CD14-positive monocyte (primary cell): Measurements from ENCODE around the gene PTPN13. TPM values are rescaled to one million over a fixed set of nuclear protein-coding genes. Genes with fewer than 3 reads are reported as not detected.

Experiments
- DNase-seq, 3 donors: peaks; one replicate each; pipeline ENCODE4 v3.0.0-alpha.2; 2011 to 2022
- H2AFZ ChIP-seq: 2 replicates; pipeline ENCODE4 v1.6.0; 2012; ENCODE audit warnings: mild to moderate bottlenecking, low read depth, low read length, inconsistent platforms; ENCODE audit not compliant: insufficient read depth, poor library complexity, severe bottlenecking
- H3K27ac ChIP-seq, 2 donors: 1 replicate in 1 of 2; 2 replicates in 1 of 2; pipeline ENCODE4 v1.5.1; 2012 to 2013; ENCODE audit warnings: low read length in 2 of 2, control low read depth in 1 of 2, inconsistent platforms in 1 of 2, low read depth in 1 of 2, mild to moderate bottlenecking in 1 of 2
- H3K27me3 ChIP-seq, 2 donors: one replicate each; pipeline versions ENCODE4 v1.6.0 to v1.6.1; 2011 to 2013; ENCODE audit warnings: low read length in 2 of 2; ENCODE audit not compliant: control insufficient read depth in 2 of 2, insufficient read depth in 2 of 2
- H3K36me3 ChIP-seq, 2 donors: replicated peaks in 1 of 2; 1 replicate in 1 of 2; 2 replicates in 1 of 2; pipeline versions ENCODE4 v1.5.1 to v1.6.1; 2012 to 2013; ENCODE audit warnings: low read length in 2 of 2, control low read depth in 1 of 2, inconsistent platforms in 1 of 2, mild to moderate bottlenecking in 1 of 2; ENCODE audit not compliant: insufficient read depth in 2 of 2, control insufficient read depth in 1 of 2
- H3K4me1 ChIP-seq, 2 donors: 1 replicate in 1 of 2; 2 replicates in 1 of 2; pipeline versions ENCODE4 v1.5.1 to v1.6.1; 2012 to 2013; ENCODE audit warnings: low read length in 2 of 2, control low read depth in 1 of 2, inconsistent platforms in 1 of 2, mild to moderate bottlenecking in 1 of 2, moderate library complexity in 1 of 2; ENCODE audit not compliant: insufficient read depth in 2 of 2, control insufficient read depth in 1 of 2
- H3K4me2 ChIP-seq: replicated peaks from 2 replicates; pipeline ENCODE3; 2012; ENCODE audit warnings: low read length, moderate library complexity, mild to moderate bottlenecking; ENCODE audit not compliant: poor library complexity, severe bottlenecking; ENCODE audit errors: extremely low read depth
- H3K4me3 ChIP-seq, 3 experiments: fragments of 200-600 bp in 1 of 3; sonication (generic) in 1 of 3; replicated peaks in 1 of 3; 1 replicate in 2 of 3; 2 replicates in 1 of 3; pipeline ENCODE4 v1.5.1; 2011 to 2013; ENCODE audit warnings: low read length in 3 of 3, mild to moderate bottlenecking in 3 of 3, control low read depth in 2 of 3, low read depth in 2 of 3, inconsistent platforms in 1 of 3, moderate library complexity in 1 of 3
- H3K79me2 ChIP-seq: 2 replicates; pipeline ENCODE4 v1.6.0; 2012; ENCODE audit warnings: mild to moderate bottlenecking, control low read depth, inconsistent platforms, low read length, moderate library complexity; ENCODE audit not compliant: insufficient read depth
- H3K9ac ChIP-seq: 2 replicates; pipeline ENCODE4 v1.6.0; 2017; ENCODE audit warnings: low read length, mild to moderate bottlenecking; ENCODE audit not compliant: insufficient read depth, poor library complexity, severe bottlenecking
- H3K9me3 ChIP-seq, 2 donors: replicated peaks in 1 of 2; 1 replicate in 1 of 2; 2 replicates in 1 of 2; pipeline versions ENCODE4 v1.5.1 to v1.6.1; 2012 to 2013; ENCODE audit warnings: low read length in 2 of 2, control low read depth in 1 of 2; ENCODE audit not compliant: control insufficient read depth in 1 of 2, insufficient read depth in 1 of 2
- H4K20me1 ChIP-seq: 2 replicates; pipeline ENCODE4 v1.6.0; 2012; ENCODE audit warnings: mild to moderate bottlenecking, low read length, control low read depth, moderate library complexity; ENCODE audit not compliant: insufficient read depth
- H3K27ac Mint-ChIP-seq, 7 donors: one replicate each; pipeline ENCODE4 v1.8.0; 2020; ENCODE audit warnings: mild to moderate bottlenecking in 7 of 7, mixed read lengths in 7 of 7, moderate library complexity in 6 of 7, inconsistent platforms in 2 of 7
- H3K27me3 Mint-ChIP-seq, 3 donors: one replicate each; pipeline ENCODE4 v1.8.0; 2021 to 2022; ENCODE audit warnings: low read depth in 3 of 3, mild to moderate bottlenecking in 3 of 3, mixed read lengths in 3 of 3, moderate library complexity in 3 of 3, inconsistent platforms in 1 of 3
- H3K36me3 Mint-ChIP-seq, 2 donors: one replicate each; pipeline ENCODE4 v1.8.0; 2020; ENCODE audit warnings: mixed read lengths in 2 of 2, inconsistent platforms in 1 of 2, mild to moderate bottlenecking in 1 of 2
- H3K4me1 Mint-ChIP-seq: one replicate; pipeline ENCODE4 v1.8.0; 2020; ENCODE audit warnings: mild to moderate bottlenecking, mixed read lengths
- H3K4me3 Mint-ChIP-seq, 2 donors: one replicate each; pipeline ENCODE4 v1.8.0; 2020; ENCODE audit warnings: mild to moderate bottlenecking in 2 of 2, mixed read lengths in 2 of 2, moderate library complexity in 1 of 2
- H3K9me3 Mint-ChIP-seq, 7 donors: one replicate each; pipeline ENCODE4 v1.8.0; 2020 to 2022; ENCODE audit warnings: mixed read lengths in 7 of 7, mild to moderate bottlenecking in 6 of 7, moderate library complexity in 6 of 7, inconsistent platforms in 2 of 7
- CTCF ChIP-seq: fragments of 200-600 bp; IDR thresholded peaks from one replicate; pipeline ENCODE4 v1.8.0; 2022; ENCODE audit warnings: antibody characterized with exemption, mild to moderate bottlenecking
- WGBS: methylation state at CpG from one replicate; pipeline ENCODE4 v1.1.5; 2013; ENCODE audit warnings: missing lambda C conversion rate; ENCODE audit not compliant: insufficient coverage; 5-methylcytosine and 5-hydroxymethylcytosine counted together
- intact Hi-C, 2 donors: fragments of 100-400 bp; cut with micrococcal nuclease; formaldehyde crosslinking; loops; one replicate each; pipeline versions ENCODE4 v1.15.0 to v1.15.1; 2023
- polyA plus RNA-seq, 3 donors: library from polyadenylated mRNA; depleted of rRNA in 1 of 3; unstranded in 2 of 3; stranded (reverse) in 1 of 3; fragments of 300-500 nt in 2 of 3; fragments of >200 nt in 1 of 3; fragmentation: Illumina TruSeq in 2 of 3; gene quantifications; 1 replicate in 2 of 3; 2 replicates in 1 of 3; pipeline ENCODE4 v1.2.3, GENCODE V29; 2012 to 2021

PTPN13 gene
- polyA plus RNA-seq, 3 donors = 0.04 to 1.0 (median 0.35) TPM

- peaks cover 5% of the 10 kb centered on the region for H3K4me1 Mint-ChIP-seq
- H3K9me3 Mint-ChIP-seq = peaks cover 0 to 14% (median 0%) of the 10 kb centered on the region in 7 donors
- no peaks in the 10 kb centered on the region for H3K36me3 Mint-ChIP-seq
- H3K4me1 ChIP-seq = no peaks in the 10 kb centered on the region
- no CpG with 5 or more reads among the region's 1 CpG for WGBS
- H3K4me3 ChIP-seq = no peak overlapping the region
- H4K20me1 ChIP-seq = no peaks in the 10 kb centered on the region
- no peak overlapping the region for H3K4me3 Mint-ChIP-seq
- H2AFZ ChIP-seq = no peak overlapping the region
- no peak for TF ChIP-seq CTCF
- H3K27me3 Mint-ChIP-seq = peaks cover 0 to 1% (median 1%) of the 10 kb centered on the region in 3 donors
- H3K79me2 ChIP-seq = no peaks in the 10 kb centered on the region
- DNase-seq = no peak
- no peaks in the 10 kb centered on the region for H3K36me3 ChIP-seq
- H3K27ac Mint-ChIP-seq = no peak overlapping the region
- no peak overlapping the region for H3K9ac ChIP-seq
- intact Hi-C loops = no loop called here
- no peak overlapping the region for H3K27ac ChIP-seq
- no peak overlapping the region for H3K4me2 ChIP-seq
- no peaks in the 10 kb centered on the region for H3K27me3 ChIP-seq
- H3K9me3 ChIP-seq = no peaks in the 10 kb centered on the region
Observed at GRCh38 chr4:86840858-86841257, 246.7 kb downstream of the PTPN13 start.

- TF ChIP-seq CTCF = no peak
- Histone ChIP-seq H3K27ac (no peak overlapping the region), H3K4me2 (no peak overlapping the region), H3K36me3 (no peaks in the 10 kb centered on the region), H3K4me1 (no peaks in the 10 kb centered on the region), H3K79me2 (no peaks in the 10 kb centered on the region), H3K9ac (no peak overlapping the region), H3K4me3 (no peak overlapping the region), H3K27me3 (no peaks in the 10 kb centered on the region), H4K20me1 (no peaks in the 10 kb centered on the region), H3K9me3 (no peaks in the 10 kb centered on the region), H2AFZ (no peak overlapping the region)
- no peak for DNase-seq
- intact Hi-C loops = no loop called here
- Mint-ChIP-seq H3K36me3 (no peaks in the 10 kb centered on the region), H3K9me3 (peaks cover 0 to 14% (median under 1%) of the 10 kb centered on the region in 7 donors), H3K27ac (no peak overlapping the region), H3K4me1 (peaks cover 5% of the 10 kb centered on the region), H3K27me3 (peaks cover 0 to 1% (median 1%) of the 10 kb centered on the region in 3 donors), H3K4me3 (no peak overlapping the region)
- WGBS = 100% methylated on average over 1 of the region's 1 CpG
Observed at GRCh38 chr4:86841309-86841708, 247.2 kb downstream of the PTPN13 start.
